ENCODE data around the gene DSG3.
"Not testable (repeated sequence)": the region's sequence is repeated elsewhere in the genome, so short reads cannot be mapped to it uniquely, and the experiment has no call there.

The DSG3 gene

GRCh38 chr18:31491586-31491985 is 44.0 kb downstream of the DSG3 start:
- no peak for DNase-seq (ENCODE audit: low read depth in 2 of 2)

GRCh38 chr18:31492671-31493070 is 45.1 kb downstream of the DSG3 start:
- DNase-seq (ENCODE audit: low read depth in 2 of 2): no peak

GRCh38 chr18:31493171-31493570 is 45.6 kb downstream of the DSG3 start:
- DNase-seq (ENCODE audit: low read depth in 2 of 2): no peak

- no peak for DNase-seq (ENCODE audit: low read depth in 2 of 2)
These were observed 46.4 kb downstream of the DSG3 start for GRCh38 chr18:31493941-31494340.

DNA sequence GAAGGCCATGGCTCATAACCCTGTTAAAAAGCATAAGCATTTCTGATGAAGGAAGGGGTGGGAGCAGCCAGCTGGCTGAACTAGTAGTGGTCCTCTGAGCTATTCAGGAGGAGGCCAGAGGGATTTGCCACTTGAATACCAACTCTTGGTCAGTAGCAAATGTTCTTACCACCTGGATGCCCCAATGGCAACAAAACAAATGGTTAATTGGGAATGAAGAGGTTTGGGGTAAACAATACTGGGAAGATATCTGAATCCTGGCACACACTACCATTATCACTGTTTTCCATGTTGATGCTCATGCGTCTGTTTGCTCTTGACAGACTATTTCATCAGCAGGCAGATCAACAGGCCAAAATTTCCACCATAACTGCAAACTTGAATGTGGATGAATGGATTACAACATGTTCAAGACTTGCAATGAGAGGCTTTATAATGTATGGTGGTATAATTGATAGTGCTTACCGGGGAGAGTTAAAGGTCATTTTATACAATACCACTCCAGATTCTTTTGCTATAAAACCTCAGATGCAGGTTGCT is 47.2 kb downstream of the DSG3 start:
- DNase-seq (ENCODE audit: low read depth in 2 of 2): not testable (repeated sequence)

DNA sequence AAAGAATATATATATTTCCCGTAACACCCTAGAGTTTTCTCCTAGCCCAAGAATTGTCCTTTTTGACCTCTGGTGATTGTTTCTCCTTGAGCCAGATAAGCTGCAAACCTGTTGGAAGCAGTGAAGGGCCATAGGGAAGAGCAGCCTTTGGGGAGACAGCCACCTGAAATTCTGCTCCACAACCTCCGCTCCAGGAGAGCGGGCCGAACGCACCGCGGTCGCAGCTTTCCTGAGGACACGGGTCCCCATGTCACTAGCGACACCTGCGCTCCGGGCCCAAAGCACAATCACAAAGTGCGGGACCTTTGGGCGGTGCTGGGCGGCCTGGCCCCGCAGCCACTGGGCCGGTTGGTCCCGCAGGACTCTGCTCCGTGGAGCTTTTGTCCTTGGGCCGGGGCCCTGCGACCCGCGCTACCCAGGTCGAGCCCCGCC is 49.9 kb downstream of the DSG3 start:
- no peak for DNase-seq (ENCODE audit: low read depth in 2 of 2)

- DNase-seq (ENCODE audit: low read depth in 2 of 2): no peak
These were observed 50.5 kb downstream of the DSG3 start, which contains the start of gene DSG2 for GRCh38 chr18:31497836-31498573. Gene DSG2 (plus strand): TSS chr18:31498177. CDS start chr18:31498252, 75 bp downstream.

DNA sequence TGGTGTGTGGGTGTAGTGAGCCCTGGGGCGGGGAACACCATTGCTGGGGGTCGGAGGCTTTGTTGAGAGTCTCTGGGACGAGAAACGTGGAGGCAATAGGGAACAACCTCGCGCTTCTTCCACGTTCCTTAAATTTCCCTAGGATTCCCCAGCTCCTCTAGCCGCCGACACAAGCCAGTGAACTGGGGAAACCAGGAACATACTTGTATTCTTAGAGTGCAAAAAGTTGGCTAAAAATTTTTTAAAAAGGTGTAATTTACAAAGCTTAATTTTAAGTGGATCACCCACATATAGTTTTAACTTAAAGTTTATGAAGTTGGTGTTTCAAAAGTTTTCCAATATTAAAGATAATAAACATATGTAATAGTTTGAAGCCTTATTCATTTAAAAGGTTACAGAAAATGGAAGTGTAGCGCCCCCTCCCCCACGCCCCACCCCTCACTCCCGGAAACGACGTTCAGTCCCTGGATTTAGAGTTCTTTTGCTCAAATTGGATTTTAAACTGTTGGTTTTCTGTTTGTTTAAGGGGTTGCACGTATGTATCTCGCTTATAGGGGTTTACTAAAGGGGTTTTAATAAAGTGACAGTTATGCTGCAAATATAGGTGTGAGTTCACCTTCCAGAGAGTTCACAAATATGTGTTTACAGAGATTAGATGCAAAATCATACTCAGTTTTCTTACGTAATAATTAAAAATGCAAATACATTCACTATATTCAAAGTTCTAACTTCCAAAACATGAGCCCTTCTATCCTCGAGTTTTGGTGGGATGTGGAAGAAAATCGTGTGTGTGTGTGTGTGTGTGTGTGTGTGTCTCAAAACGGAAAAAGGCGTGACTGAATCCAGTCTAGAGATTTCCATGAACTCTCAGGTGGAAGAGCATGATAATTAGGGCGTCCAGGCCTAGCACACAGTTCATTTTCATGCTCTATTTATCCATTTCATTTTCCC is 51.3 kb downstream of the DSG3 start:
- DNase-seq (ENCODE audit: low read depth in 2 of 2): no peak

DNA sequence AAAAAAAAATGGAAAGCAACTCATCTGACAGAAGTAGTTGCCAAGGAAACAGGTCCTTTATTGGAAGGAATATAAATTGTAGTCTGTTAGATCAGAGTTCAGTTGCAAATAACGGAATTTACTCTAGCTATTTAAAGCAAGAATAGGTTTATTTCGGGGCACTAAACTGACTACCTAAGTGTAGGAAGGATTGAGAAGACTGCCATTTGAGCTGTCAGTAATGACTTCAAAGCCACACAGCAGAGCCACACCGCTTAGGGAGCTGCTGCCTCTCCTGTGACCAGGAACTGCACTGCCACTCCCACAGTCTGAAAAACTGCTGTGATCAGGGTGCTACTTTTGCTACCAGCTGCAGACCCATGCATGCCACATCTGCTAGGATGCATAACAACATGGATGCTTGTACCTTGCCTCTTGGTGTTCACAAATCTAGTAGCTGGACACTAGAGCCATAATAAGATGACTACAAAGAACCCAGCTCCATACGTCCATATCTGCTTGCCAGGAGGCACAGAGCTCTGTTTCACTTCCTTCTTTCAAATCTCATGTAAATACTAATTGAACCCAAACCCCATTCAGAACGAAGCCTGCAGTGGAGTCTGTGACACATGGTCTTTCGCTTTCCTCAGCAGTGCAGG is 52.6 kb downstream of the DSG3 start:
- DNase-seq (ENCODE audit: low read depth in 2 of 2): no peak

- DNase-seq (ENCODE audit: low read depth in 2 of 2): no peak
These were observed 55.5 kb downstream of the DSG3 start for GRCh38 chr18:31503011-31503410.

DNA sequence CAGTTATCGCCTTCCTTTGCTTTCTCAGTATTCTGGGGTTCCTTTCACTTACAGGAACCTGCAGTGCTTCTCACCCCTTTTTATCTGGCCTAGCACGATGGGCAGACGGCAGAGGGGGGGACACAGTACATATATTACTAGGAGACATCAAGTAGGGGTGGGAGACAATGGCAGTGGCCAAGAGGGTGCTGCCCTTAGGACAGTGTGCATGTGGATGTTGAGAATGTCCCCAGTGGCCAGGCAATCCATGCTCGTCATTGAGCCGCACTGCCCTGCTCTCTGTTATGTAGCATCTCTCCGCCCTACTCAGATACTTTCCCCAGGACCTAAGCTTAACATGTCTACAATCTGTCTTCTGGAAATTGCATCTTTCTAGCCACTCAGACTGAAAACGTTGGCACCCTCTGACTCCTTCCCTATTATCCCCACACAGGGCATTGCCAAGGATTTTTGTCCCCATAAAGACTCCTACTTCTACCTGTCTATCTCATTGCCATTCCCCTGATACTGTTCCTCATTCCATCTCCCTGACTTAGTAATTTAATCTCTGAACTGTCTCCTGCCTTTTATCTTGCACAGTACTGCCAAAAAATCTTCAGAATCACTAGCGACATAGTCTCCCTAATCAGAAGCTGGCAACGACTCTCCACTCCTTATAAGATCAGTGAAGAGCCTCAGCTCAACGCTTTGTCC is 57.1 kb downstream of the DSG3 start:
- DNase-seq (ENCODE audit: low read depth in 2 of 2): no peak

DNA sequence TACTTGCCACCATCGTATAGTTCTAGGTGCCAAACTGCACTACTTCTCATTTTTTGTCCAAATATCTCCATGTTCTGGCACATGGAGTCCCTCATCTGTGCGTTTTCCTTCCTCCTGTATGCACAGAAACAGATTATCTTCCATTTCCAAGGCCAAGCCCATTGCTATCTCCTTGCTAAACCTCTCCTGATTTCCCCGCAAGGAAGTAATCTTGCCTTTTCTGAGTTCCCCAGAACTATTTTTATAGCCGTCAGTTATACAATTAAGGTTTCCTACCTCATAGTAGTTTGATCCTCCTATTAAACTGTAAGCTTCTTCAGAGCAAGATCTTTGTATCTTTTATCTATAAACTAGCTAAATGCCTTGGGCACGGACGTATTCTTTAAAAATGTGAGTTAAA is 57.6 kb downstream of the DSG3 start:
- DNase-seq (ENCODE audit: low read depth in 2 of 2): no peak

GRCh38 chr18:31506024-31506742 is 58.6 kb downstream of the DSG3 start:
- DNase-seq (ENCODE audit: low read depth in 2 of 2): no peak

DNA sequence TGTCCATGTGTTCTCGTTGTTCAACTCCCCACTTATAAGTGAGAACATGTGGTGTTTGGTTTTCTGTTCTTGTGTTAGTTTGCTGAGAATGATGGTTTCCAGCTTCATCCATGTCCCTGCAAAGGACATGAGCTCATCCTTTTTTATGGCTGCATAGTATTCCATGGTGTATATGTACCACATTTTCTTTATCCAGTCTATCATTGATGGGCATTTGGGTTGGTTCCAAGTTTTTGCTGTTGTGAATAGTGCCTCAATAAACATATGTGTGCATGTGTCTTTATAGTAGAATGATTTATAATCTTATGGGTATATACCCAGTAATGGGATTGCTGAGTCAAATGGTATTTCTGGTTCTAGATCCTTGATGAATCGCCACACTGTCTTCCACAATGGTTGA is 59.6 kb downstream of the DSG3 start:
- not testable (repeated sequence) for DNase-seq (ENCODE audit: low read depth in 2 of 2)

GRCh38 chr18:31508781-31509180 is 61.2 kb downstream of the DSG3 start:
- DNase-seq (ENCODE audit: low read depth in 2 of 2): no peak

GRCh38 chr18:31509571-31509970 is 62.0 kb downstream of the DSG3 start:
- DNase-seq (ENCODE audit: low read depth in 2 of 2): no peak

DNA sequence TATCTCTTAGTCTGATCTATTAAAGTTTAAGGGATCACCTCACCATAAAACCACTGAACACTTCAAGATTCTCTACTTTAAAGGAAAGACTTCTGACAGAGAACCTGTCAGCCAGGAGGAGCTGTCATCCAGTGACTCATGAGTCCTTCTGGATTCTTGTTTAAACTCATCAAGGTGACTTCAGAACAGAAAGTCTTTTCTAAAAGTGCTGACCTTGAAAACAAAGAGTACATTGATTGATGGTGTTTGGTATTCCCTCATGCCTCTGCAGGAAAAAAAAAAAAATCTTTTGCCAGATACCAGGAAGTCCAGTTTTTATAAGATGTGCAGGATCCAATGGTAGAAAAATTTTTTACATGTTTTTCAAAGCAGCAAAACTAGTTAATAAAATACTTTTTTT is 62.8 kb downstream of the DSG3 start:
- DNase-seq (ENCODE audit: low read depth in 2 of 2): no peak

DNA sequence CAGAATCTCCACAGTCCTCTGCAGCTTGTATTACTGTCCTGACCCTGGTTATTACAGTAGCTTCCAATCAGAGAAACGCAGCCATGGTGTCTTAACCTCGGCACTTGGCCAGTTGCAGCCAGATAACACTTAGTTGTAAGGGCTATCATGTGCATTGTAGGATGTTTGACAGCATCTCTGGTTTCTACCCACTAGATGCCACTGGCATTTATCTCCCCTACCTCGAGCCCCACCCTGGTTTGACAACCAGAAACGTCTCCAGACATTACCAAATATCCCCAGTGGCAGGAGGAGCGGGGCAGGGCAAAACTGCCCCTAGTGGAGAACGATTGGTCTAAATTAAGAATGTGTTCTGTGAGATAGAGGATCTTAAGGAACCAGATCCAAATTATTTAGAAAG is 63.6 kb downstream of the DSG3 start:
- no peak for DNase-seq (ENCODE audit: low read depth in 2 of 2)

GRCh38 chr18:31512203-31512764 is 64.7 kb downstream of the DSG3 start:
- no peak for DNase-seq (ENCODE audit: low read depth in 2 of 2)

DNA sequence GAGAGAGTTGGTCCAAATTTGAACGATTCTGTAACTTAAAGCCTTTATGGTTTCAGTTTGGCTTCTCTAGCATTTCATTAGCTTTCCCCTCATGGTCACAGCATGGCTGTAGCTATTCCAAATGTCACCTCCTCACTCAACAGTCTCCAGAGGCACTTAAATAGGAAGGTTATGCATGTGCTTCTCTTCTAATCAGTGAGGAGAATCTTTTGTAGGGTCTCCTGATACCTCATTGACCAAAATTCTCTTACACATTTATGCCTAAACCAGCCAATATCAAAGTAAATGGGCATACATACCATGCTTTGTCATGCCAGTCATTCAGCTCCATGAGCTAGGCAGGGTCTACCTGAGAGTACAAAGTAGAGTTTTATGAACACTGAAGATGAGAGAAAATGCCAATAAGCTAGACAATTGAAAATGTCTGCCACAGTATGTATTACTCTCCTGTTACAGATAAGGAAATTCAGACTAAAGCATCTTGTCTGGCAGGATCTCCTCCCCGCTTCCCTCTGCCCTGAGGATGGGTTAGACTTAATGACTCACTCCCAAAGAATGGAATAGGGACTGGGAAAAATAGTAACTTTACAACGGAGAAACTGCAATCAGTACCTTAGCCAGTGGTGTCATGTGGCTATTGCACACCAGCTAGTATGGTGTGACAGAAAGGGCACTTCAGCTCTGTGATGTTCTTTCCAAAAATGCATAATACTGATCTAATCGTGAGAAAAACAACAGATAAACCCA is 65.8 kb downstream of the DSG3 start:
- DNase-seq (ENCODE audit: low read depth in 2 of 2): no peak

Data from stimulated activated CD8-positive, alpha-beta memory T cell treated with anti-CD3 and anti-CD28 coated beads, Interleukin-15, amount 100 ng/mL, for 4 hours (primary cell).